Activated CD8-positive, alpha-beta T cell treated with anti-CD3 and anti-CD28 coated beads, Interleukin-2, amount 10 ng/mL, durations not matched to agents 7 days and 5 days (primary cell): ENCODE data around the gene LPCAT3. TPM values are rescaled to one million over a fixed set of nuclear protein-coding genes. Genes with fewer than 3 reads are reported as not detected.
A peak's percentile ranks its signal among the peaks of the same experiment; 100 is the strongest.
"Not testable (repeated sequence)": the region's sequence is repeated elsewhere in the genome, so short reads cannot be mapped to it uniquely, and the experiment has no call there.

Experiments
- ATAC-seq: fragments of 150-1000 bp; cut with Tn5 transposase; one replicate; pipeline ENCODE4 v1.10.0; 2021; ENCODE audit warnings: moderate library complexity
- CTCF ChIA-PET: fragments of 350-600 bp; sonication (Branson Sonifier 250); formaldehyde crosslinking; loops from one replicate; lab custom pipeline; 2021; ENCODE audit warnings: antibody characterized with exemption; lab: Charles Lee
- POLR2A ChIA-PET: fragments of 350-600 bp; sonication (Branson Sonifier 250); formaldehyde crosslinking; loops from one replicate; lab custom pipeline; 2021; ENCODE audit warnings: antibody characterized with exemption; lab: Charles Lee
- DNase-seq: peaks from one replicate; pipeline ENCODE4 v3.0.0-alpha.2; 2020
- H3K27ac Mint-ChIP-seq: one replicate; pipeline ENCODE4 v1.8.0; 2021; ENCODE audit warnings: mild to moderate bottlenecking, mixed read lengths
- H3K27me3 Mint-ChIP-seq: one replicate; pipeline ENCODE4 v1.8.0; 2021; ENCODE audit warnings: low read depth, mixed read lengths
- H3K36me3 Mint-ChIP-seq: one replicate; pipeline ENCODE4 v1.8.0; 2021; ENCODE audit warnings: low read depth, mixed read lengths
- H3K4me1 Mint-ChIP-seq: one replicate; pipeline ENCODE4 v1.8.0; 2021; ENCODE audit warnings: low read depth, mixed read lengths
- H3K4me3 Mint-ChIP-seq: one replicate; pipeline ENCODE4 v1.8.0; 2021; ENCODE audit warnings: mild to moderate bottlenecking, mixed read lengths
- H3K9me3 Mint-ChIP-seq: one replicate; pipeline ENCODE4 v1.8.0; 2022; ENCODE audit warnings: mixed read lengths; ENCODE audit not compliant: insufficient read depth
- total RNA-seq, 2 experiments: library from RNA; stranded (reverse); gene quantifications; one replicate each; pipeline ENCODE4 v1.2.3, GENCODE V29; 2021

LPCAT3 gene
- total RNA-seq, 2 experiments from 2014 or later, result 37.3 to 40.3 TPM

DNA sequence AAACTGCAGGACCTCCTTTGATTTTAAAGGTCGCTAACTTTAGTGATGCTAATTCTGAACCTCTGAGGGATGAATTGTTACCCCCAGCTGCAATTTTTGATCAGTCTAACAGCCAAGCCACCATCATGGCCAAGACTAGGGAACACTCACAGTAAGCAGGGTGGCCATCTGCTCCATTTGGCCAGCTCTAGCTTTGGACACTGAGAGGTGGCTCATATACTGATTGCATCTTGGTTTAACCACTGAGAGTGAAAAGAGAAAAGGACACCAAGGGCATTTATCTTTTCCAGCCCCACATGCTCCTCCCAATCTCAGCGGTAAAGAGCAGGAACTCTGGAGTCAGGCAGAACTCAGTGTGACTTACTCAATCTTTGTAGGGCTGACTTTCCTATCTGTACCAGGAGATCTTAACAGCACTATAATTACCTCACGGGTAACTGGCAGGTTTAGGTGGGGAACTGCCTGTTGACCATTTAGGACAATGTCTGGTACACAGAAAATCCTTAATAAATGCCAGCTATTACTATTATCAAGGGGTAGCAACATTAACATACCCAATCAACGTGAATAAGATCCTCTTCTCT, 6.2 kb downstream of the LPCAT3 start:
- H3K4me3 Mint-ChIP-seq, result no peak overlapping the region
- H3K4me1 Mint-ChIP-seq, result peaks cover 23% of the 10 kb centered on the region
- peaks cover 16% of the 10 kb centered on the region for H3K36me3 Mint-ChIP-seq
- POLR2A ChIA-PET, result no interaction called here
- ATAC-seq (no peak), DNase-seq (no peak)
- no peaks in the 10 kb centered on the region for H3K27me3 Mint-ChIP-seq
- H3K9me3 Mint-ChIP-seq, result no peaks in the 10 kb centered on the region
- CTCF ChIA-PET, result interaction anchor here (0.5 to 1.6 kb wide), 4 partner anchors 14 to 250 kb away, joined by 3 to 4 read pairs (median 3); no protein-coding TSS in a partner anchor
- no peak overlapping the region for H3K27ac Mint-ChIP-seq

DNA sequence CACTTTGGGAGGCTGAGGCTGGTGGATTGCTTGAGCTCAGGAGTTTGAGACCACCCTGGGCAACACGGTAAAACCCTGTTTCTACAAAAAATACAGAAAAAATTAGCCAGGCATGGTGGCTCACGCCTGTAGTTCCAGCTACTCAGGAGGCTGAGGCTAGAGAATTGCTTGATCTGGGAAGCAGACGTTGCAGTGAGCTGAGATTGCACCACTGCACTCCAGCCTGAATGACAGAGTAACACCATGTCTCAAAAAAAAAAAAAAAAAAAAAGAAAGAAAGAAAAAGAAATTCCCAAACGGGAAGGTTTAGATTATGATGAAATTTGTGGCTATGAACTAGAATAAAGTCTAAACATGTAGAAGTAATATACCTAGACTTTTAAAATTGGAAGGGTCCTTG, 6.9 kb downstream of the LPCAT3 start:
- Mint-ChIP-seq H3K36me3 (peaks cover 18% of the 10 kb centered on the region), H3K4me1 (peaks cover 16% of the 10 kb centered on the region)
- H3K27me3 Mint-ChIP-seq, H3K9me3 Mint-ChIP-seq, H3K4me3 Mint-ChIP-seq, ATAC-seq, H3K27ac Mint-ChIP-seq, POLR2A ChIA-PET, DNase-seq: not testable (repeated sequence)
- CTCF ChIA-PET, result interaction anchor here (1.2 to 1.6 kb wide), 2 partner anchors 47 to 96 kb away, joined by 3 to 4 read pairs; no protein-coding TSS in a partner anchor

DNA sequence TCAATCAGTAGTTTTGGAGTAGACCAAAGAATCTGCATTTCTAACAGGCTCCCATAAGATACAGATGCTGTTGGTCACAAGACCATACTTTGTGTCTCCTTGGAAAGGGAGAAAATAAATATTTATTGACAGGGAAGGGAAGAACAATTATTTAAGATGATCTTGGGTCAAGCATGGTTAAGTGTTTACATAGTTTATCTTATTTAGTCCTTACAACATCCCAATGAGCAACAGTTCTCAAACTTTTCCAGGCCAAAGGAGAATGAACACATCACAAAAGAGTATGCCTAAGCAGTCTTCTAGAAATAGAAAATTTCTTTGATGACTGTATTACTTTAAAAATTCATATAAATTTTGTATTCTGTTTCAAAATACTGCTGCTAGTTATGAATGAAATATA, 8.8 kb downstream of the LPCAT3 start:
- Mint-ChIP-seq H3K9me3 (no peaks in the 10 kb centered on the region), H3K27me3 (no peaks in the 10 kb centered on the region), H3K36me3 (peaks cover 18% of the 10 kb centered on the region), H3K4me3 (no peak overlapping the region), H3K4me1 (peaks cover 11% of the 10 kb centered on the region), H3K27ac (no peak overlapping the region)
- no peak for ATAC-seq
- ChIA-PET POLR2A (interaction anchor here (0.9 kb wide), 1 partner anchor 34 kb away, joined by 3 read pairs; no protein-coding TSS in a partner anchor), CTCF (interaction anchor here (1.6 kb wide), 1 partner anchor 9 kb away, joined by 9 read pairs; the partner anchor contains the start of gene LPCAT3)
- DNase-seq, result no peak

DNA sequence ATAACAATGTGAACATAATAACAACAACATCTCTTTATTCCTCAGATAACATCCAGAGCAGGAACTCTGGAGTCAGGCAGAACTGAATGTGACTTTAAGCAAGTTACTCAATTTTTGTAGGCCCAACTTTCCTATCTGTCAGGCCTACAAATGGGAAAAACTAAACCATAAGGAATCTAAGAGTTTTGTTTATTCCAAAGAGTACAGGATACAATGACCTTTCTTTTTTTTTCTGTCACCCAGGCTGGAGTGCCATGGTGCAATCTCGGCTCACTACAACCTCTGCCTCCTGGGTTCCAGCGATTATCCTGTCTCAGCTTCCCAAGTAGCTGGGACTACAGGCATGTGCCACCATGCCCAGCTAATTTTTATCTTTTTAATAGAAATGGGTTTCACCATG, 9.4 kb downstream of the LPCAT3 start:
- H3K4me1 Mint-ChIP-seq, result peaks cover 11% of the 10 kb centered on the region
- POLR2A ChIA-PET, result interaction anchor here (1.7 kb wide), 1 partner anchor 65 kb away, joined by 4 read pairs; the partner anchor contains the start of genes C12orf57 and RNU7-1
- CTCF ChIA-PET, result interaction anchor here (0.9 to 1.9 kb wide), 3 partner anchors 9 to 104 kb away, joined by 3 to 8 read pairs (median 4); partner anchors contain the start of gene LPCAT3
- DNase-seq (no peak), ATAC-seq (no peak)
- H3K27ac Mint-ChIP-seq, result no peak overlapping the region
- no peaks in the 10 kb centered on the region for H3K9me3 Mint-ChIP-seq
- H3K27me3 Mint-ChIP-seq, result no peaks in the 10 kb centered on the region
- peaks cover 22% of the 10 kb centered on the region for H3K36me3 Mint-ChIP-seq
- no peak overlapping the region for H3K4me3 Mint-ChIP-seq

DNA sequence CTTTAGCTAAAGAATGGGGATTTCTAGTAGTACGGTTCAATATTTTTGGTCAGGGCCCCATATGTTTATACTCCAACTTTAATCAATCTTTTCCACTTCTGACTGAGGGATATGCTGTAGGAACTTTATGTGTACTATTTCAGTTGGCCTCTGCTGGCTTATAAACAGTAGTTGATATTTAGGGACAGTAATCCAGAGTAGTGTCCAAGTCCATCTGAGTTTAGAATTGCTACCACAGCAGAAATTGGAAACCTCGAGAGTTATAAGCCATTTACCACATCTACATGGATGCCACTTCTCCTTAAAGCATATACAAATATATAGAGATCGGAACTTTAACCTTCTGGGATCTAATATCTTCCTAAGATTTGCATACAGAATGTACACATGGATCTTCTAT, 11.6 kb downstream of the LPCAT3 start:
- Mint-ChIP-seq H3K4me1 (peaks cover 9% of the 10 kb centered on the region), H3K4me3 (no peak overlapping the region), H3K9me3 (no peaks in the 10 kb centered on the region), H3K36me3 (peaks cover 18% of the 10 kb centered on the region), H3K27ac (no peak overlapping the region), H3K27me3 (no peaks in the 10 kb centered on the region)
- ChIA-PET CTCF (interaction anchor here (0.5 kb wide), 1 partner anchor 49 kb away, joined by 3 read pairs; no protein-coding TSS in a partner anchor), POLR2A (interaction anchor here (1.2 kb wide), 1 partner anchor 63 kb away, joined by 5 read pairs; the partner anchor contains the start of genes C12orf57 and RNU7-1)
- DNase-seq (no peak), ATAC-seq (no peak)

DNA sequence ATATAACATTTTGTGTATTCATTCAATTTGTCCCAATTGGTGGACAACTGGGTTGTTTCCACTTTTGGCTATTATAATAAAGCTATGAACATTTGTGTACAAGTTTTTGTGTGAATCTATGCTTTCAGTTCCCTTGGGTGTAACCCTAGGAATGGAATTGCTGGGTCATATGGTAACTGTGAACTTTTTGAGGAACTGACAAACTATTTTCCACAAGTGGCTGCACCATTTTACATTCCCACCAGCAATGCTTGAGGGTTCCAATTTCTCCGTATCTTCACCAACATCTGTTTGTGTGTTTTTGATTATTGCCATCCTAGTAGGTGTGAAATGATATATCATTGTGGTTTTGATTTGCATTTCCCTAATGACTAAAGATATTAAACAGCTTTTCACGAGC, 13.0 kb downstream of the LPCAT3 start:
- ATAC-seq (no peak), DNase-seq (no peak)
- Mint-ChIP-seq H3K9me3 (no peaks in the 10 kb centered on the region), H3K4me3 (no peak overlapping the region), H3K36me3 (peaks cover 21% of the 10 kb centered on the region), H3K4me1 (peaks cover 9% of the 10 kb centered on the region), H3K27me3 (no peaks in the 10 kb centered on the region), H3K27ac (no peak overlapping the region)
- ChIA-PET CTCF (interaction anchor here (1.0 to 2.6 kb wide), 4 partner anchors 13 to 87 kb away, joined by 3 to 14 read pairs (median 4); partner anchors contain the start of gene LPCAT3), POLR2A (interaction anchor here (1.2 kb wide), 1 partner anchor 61 kb away, joined by 5 read pairs; the partner anchor contains the start of genes C12orf57 and RNU7-1)

DNA sequence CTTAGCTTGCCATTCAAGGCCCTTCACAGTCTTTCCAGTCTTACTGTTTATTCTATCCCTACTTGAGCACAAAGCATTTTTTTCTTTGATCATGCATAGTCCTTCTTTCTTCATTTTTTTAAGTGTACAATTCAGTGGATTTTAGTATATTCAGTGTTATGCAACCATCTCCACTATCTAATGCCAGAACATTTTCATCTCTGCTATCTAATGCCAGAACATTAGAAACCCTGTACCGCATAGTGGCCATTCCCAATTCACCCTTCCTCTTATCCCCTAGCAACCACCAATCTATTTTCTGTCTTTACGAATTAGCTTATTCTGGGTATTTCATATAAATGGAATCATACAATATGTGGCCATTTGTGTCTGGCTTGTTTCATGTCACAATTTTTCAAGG, 13.4 kb downstream of the LPCAT3 start:
- no peak overlapping the region for H3K27ac Mint-ChIP-seq
- ATAC-seq (no peak), DNase-seq (no peak)
- CTCF ChIA-PET, result interaction anchor here (1.0 to 2.6 kb wide), 4 partner anchors 13 to 88 kb away, joined by 3 to 14 read pairs (median 4); partner anchors contain the start of gene LPCAT3
- POLR2A ChIA-PET, result no interaction called here
- H3K36me3 Mint-ChIP-seq, result peaks cover 18% of the 10 kb centered on the region
- H3K9me3 Mint-ChIP-seq, result no peaks in the 10 kb centered on the region
- no peak overlapping the region for H3K4me3 Mint-ChIP-seq
- H3K4me1 Mint-ChIP-seq, result peaks cover 9% of the 10 kb centered on the region
- H3K27me3 Mint-ChIP-seq, result no peaks in the 10 kb centered on the region

DNA sequence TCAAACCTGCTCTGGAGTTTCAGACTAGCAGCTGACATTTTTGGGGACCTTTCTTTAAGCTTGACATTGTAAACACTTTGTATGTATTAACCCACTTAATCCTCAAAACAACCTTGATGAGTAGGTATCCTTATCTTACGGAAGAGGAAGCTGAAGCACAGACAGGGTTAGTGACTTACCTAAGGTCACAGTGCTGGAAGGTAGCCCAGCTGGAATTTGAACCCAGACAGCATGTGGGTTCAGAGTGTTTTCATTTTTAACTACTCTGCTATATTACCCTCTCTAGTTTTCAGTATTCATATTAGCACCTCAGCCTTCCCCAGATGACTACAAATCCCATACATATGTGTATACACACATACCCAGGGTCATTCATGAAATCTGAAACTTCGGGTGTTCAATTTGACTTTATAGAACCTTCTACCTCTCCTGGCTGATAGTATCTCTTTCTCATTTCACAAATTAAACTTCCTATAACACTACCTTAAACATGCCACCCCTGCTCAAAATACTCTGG, 13.9 kb downstream of the LPCAT3 start:
- peaks cover 9% of the 10 kb centered on the region for H3K4me1 Mint-ChIP-seq
- peaks cover 18% of the 10 kb centered on the region for H3K36me3 Mint-ChIP-seq
- POLR2A ChIA-PET, result no interaction called here
- H3K9me3 Mint-ChIP-seq, result no peaks in the 10 kb centered on the region
- DNase-seq (no peak), ATAC-seq (no peak)
- no peaks in the 10 kb centered on the region for H3K27me3 Mint-ChIP-seq
- CTCF ChIA-PET, result interaction anchor here (1.1 to 2.6 kb wide), 3 partner anchors 14 to 88 kb away, joined by 3 to 14 read pairs (median 4); partner anchors contain the start of gene LPCAT3
- no peak overlapping the region for H3K4me3 Mint-ChIP-seq
- no peak overlapping the region for H3K27ac Mint-ChIP-seq

DNA sequence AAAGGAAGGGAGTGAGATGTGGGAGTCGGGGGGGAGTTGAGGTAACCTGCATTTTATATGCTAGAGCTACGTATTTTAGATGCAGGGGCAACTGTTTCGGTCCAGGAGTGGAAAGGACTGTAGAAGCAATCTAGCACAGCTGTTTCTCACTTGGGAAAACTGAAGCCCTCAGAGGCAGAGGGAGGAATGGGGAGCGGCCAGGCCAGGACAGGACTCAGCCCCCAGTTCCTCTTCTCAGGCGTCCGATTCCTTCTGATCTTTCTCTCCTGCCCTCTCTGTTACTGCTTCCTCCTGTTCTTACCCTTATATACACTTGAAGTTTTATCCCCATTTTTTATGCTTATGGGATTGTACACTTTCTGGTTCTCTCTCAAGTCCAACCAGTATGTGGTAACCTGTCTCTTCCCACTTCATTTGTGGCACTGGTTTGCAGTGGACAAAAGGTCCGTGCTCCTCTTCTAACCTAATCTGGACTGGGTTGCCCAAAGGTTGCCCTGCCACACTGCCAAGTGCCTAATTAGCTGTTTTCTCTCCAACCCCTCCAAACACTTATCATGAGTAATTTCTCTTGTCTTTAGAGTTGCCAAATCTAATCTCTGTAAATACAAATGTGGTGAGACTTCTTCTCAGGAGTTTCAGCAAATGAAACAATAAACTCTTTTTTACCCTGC, 16.2 kb downstream of the LPCAT3 start:
- POLR2A ChIA-PET, result no interaction called here
- CTCF ChIA-PET, result interaction anchor here (1.3 to 1.8 kb wide), 2 partner anchors 16 kb away, joined by 3 to 5 read pairs; partner anchors contain the start of gene LPCAT3
- no peak for ATAC-seq

DNA sequence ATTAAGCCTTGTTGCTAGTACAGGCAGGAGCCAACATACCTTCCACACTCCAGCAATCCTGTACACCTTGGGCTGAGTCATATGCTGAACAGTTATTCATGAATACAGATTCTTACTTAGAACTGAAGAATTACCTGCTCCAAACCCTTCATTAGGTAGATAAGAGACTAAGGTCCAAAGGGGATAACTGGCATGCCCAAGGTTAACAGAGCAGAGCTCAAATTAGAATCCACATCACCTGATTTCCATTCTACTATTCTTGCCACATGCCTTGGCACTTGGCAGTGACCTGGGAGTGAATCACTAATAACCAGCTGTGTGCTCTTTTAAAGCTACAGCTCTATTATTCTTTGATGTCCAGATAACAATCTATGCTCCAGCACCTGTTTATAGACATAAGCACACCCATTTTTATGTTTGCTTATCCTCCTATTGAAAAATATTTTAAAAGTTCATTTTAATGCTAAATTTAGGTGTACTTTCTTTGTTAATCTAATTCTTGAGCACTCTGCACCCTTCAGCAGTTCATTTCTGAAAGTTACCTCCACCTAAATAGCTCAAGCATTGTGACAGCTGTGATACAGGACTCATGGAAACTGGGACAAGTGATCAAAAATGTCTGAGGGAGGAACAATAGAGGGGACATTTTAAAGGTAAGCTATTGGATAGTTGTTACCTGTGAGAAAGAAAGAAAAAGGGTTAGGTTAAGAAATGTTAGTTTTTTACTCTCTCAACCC, 19.4 kb downstream of the LPCAT3 start:
- H3K27ac Mint-ChIP-seq, result no peak overlapping the region
- H3K4me3 Mint-ChIP-seq, result no peak overlapping the region
- CTCF ChIA-PET, result interaction anchor here (0.9 to 2.0 kb wide), 5 partner anchors 9 to 114 kb away, joined by 3 to 8 read pairs (median 6); partner anchors contain the start of gene LPCAT3
- no peaks in the 10 kb centered on the region for H3K27me3 Mint-ChIP-seq
- H3K9me3 Mint-ChIP-seq, result no peaks in the 10 kb centered on the region
- DNase-seq, result no peak
- no peaks in the 10 kb centered on the region for H3K4me1 Mint-ChIP-seq
- ATAC-seq, result no peak
- peaks cover 27% of the 10 kb centered on the region for H3K36me3 Mint-ChIP-seq
- POLR2A ChIA-PET, result interaction anchor here (1.0 to 1.1 kb wide), 3 partner anchors 19 to 55 kb away, joined by 3 read pairs; partner anchors contain the start of genes C12orf57, LPCAT3 and RNU7-1

More for the DNA sequence above, 16.2 kb downstream of the LPCAT3 start:
- no peak for DNase-seq
- no peaks in the 10 kb centered on the region for H3K4me1 Mint-ChIP-seq
- no peaks in the 10 kb centered on the region for H3K27me3 Mint-ChIP-seq
- H3K9me3 Mint-ChIP-seq, result no peaks in the 10 kb centered on the region
- no peak overlapping the region for H3K4me3 Mint-ChIP-seq
- H3K36me3 Mint-ChIP-seq, result peaks cover 19% of the 10 kb centered on the region
- no peak overlapping the region for H3K27ac Mint-ChIP-seq

DNA sequence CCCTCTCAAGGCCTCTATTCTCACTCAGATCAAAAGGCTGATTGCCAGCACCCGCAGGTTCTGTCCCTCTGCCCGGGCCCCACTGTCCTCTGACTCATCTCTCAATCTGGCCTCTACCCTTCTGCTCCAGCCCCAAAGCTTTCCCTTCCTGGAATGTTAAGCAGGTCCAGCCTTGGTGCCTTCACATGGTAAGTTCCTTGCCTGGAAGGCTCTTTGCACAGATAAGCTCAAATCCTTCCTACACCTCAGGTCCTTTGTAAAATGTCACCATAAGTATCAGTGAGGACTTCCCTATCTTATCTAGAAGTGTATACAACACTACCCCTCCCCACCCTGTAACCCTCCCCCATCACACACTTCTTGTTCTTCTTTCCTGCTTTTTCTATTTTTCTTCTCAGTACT, 22.2 kb downstream of the LPCAT3 start:
- ChIA-PET POLR2A (no interaction called here), CTCF (interaction anchor here (1.2 kb wide), 1 partner anchor 117 kb away, joined by 3 read pairs; no protein-coding TSS in a partner anchor)
- Mint-ChIP-seq H3K27me3 (no peaks in the 10 kb centered on the region), H3K4me3 (no peak overlapping the region), H3K9me3 (no peaks in the 10 kb centered on the region), H3K27ac (no peak overlapping the region), H3K4me1 (no peaks in the 10 kb centered on the region), H3K36me3 (peaks cover 30% of the 10 kb centered on the region)
- DNase-seq (no peak), ATAC-seq (peak; percentile 27)
